Smooth muscle cell of the umbilical artery (primary cell): Measurements from ENCODE around the gene CEP104. TPM values are rescaled to one million over a fixed set of nuclear protein-coding genes. Genes with fewer than 3 reads are reported as not detected.

Source experiments
- total RNA-seq: library from RNA; depleted of rRNA; stranded (reverse); fragments of >200 nt; gene quantifications from 2 replicates; pipeline ENCODE4 v1.2.3, GENCODE V29; 2014

Gene CEP104
- total RNA-seq, result 22.3 and 41.8 TPM in 2 replicates

DNA sequence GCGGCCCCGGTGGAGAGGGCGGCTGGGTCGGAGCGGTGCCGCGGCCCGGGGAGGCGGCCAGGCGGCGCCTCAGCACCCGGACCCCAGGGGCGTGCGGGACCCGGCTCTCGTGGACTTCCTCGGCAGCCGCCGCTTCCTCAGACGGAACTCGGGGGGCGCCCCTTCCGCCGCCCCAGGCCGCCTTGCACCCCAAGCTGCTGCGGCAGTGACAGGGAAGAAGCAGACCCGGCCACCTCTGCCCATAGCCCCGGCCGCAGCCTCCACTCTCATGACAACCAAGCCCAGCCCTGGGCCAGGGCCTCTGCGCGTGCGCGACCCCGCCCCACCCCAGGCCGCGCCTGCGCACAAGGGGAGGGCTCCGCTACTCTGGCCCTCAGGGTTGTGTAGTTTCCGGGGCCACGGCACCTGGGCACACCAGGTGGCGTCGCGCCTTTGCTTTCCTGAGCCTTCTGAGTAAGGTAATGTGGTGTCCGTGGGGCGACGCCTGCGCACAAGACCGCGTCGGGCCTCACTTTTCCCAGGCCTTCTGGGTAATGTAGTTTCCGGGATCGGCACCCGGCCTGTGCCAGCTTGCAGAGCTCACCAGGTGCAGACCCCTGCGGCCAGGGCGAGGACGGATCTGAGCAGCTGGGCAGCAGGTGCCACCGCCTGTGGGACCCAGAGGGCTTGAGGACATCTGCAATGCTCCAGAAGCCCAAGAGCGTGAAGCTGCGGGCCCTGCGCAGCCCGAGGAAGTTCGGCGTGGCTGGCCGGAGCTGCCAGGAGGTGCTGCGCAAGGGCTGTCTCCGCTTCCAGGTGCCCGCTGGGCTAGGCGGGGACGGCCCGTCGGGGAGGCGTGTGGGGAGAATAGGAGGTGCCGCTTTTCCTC lies at the start of gene CEP104, which contains the start of gene DFFB:
Gene CEP104 (minus strand): TSS at position 289 of the 868 bp plus-strand sequence. CDS start 4,804 bp downstream, outside the sequence.
Gene DFFB (plus strand): TSS at position 554 of the 868 bp plus-strand sequence. CDS start 128 bp downstream, at position 682.

GRCh38 chr1:3900150-3900968 lies 43.3 kb upstream of the CEP104 start, which contains the start of gene C1orf174:
TSS of gene C1orf174 (minus strand) at chr1:3900272. CDS start at chr1:3900186, 86 bp downstream.

DNA sequence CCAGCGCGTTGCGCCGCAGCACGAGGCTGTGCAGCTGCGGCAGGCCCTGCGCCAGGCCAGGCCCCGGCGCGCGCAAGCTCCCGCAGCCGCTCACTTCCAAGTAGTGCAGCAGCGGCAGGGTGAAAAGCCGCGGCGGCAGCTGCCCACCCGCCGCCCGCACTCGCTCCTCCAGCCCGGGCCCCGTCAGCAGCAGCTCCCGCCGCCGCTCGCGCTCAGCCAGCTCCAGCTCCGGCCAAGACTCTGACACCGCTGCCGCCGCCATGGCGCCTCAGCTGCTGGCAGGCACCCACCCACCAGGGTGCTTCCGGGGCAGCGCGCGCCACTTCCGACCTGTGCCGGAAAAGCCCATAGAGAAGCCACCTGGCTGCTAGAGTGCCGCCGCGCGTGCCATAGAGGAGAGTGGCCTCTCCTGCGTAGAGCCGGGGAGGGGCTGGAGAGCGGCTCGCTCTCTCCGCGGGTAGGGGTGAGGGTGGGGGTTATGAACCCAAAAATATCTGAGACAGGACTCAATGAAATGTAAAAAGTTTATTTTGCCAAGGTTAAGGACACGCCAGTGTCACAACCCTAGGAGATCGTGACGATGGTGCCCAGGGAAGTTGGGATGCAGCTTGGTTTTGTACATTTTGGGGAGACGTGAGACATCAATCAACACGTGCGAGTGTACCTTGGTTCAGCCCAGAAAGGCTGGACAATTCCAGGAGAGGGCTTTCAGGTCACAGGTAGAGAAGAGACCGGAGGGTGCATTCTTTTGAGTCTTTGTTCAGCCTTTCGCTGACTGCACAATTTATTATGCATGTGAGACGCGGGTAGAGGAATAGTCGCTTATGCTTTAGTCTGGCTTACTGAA lies 60.6 kb downstream of the CEP104 start, which contains the start of gene LRRC47:
Gene LRRC47 (minus strand): TSS at position 284 of the 847 bp plus-strand sequence. CDS start 22 bp downstream, at position 262.

GRCh38 chr1:3772715-3773571 lies 84.1 kb downstream of the CEP104 start, which contains the start of gene SMIM1:
TSS of gene SMIM1 (plus strand) at chr1:3772749. CDS start at chr1:3775374, 2,625 bp downstream.

Other genes starting within 250 kb of the CEP104 start
- gene MEGF6, start 245.7 kb downstream of the CEP104 start, total RNA-seq, result 11.0 and 16.8 TPM in 2 replicates
- gene TPRG1L, start 232.2 kb downstream of the CEP104 start, total RNA-seq, result 25.8 and 26.9 TPM in 2 replicates
- 15.7 and 19.2 TPM in 2 replicates for gene WRAP73, start 207.1 kb downstream of the CEP104 start, total RNA-seq
- gene TP73, start 204.7 kb downstream of the CEP104 start, total RNA-seq, result not detected in 2 replicates
- gene CCDC27, start 104.8 kb downstream of the CEP104 start, total RNA-seq, result not detected in 2 replicates
- 1.2 and 7.4 TPM in 2 replicates for gene SMIM1, start 84.5 kb downstream of the CEP104 start, total RNA-seq
- gene LRRC47, start 60.7 kb downstream of the CEP104 start, total RNA-seq, result 35.0 and 35.6 TPM in 2 replicates
- gene DFFB, start 265 bp upstream of the CEP104 start, total RNA-seq, result 9.2 and 10.5 TPM in 2 replicates
- gene C1orf174, start 43.1 kb upstream of the CEP104 start, total RNA-seq, result 24.3 and 29.5 TPM in 2 replicates